ENCODE measurements around the gene TAF12.
"Not testable (repeated sequence)": the region's sequence is repeated elsewhere in the genome, so short reads cannot be mapped to it uniquely, and the experiment has no call there.

TAF12 gene

GRCh38 chr1:28581531-28582247, 61.2 kb downstream of the TAF12 start:
- peak; percentile 98 for DNase-seq (ENCODE audit: low spot score)

DNA sequence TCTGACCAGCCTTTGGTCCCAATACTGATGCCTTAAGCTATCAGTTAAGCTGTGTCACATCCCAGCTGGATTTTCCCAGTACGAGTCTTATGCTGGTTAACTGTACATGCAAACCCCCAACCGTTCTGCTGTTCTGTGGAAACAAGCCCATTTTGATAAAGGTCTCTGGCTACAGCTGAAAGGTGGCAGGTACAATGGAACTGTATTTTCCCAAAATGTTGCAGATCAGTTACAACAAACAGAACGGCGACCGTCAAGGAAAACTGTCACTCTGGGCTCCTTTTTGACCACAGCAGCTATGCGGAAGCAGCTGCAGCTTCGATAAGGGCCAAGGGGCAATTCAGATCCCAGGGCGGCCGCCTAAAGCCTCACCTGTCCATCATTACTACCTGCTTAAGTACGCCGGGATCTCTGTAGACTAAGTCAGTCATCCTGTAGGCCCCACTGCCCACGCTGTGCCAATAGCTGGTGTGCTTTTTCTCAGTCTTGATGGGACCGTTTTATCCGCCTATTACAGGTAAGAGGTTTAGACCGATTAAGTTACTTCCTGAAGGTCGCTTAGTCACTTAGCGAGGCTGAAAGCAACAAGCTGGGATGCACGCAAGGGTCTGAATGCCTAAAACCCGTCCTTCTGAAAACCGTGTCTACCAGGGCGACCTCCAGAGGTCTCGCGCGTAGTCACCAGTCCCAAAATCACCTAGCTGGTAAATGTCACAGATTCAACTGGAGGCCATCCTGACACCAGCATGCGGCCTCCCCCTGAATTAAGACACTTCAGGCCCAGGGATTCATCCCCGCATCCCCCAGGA, 61.9 kb downstream of the TAF12 start:
- no peak for DNase-seq (ENCODE audit: low spot score)

GRCh38 chr1:28579401-28579800, 63.5 kb downstream of the TAF12 start:
- DNase-seq (ENCODE audit: low spot score), result no peak

GRCh38 chr1:28578696-28579218, 64.1 kb downstream of the TAF12 start:
- DNase-seq (ENCODE audit: low spot score), result no peak

DNA sequence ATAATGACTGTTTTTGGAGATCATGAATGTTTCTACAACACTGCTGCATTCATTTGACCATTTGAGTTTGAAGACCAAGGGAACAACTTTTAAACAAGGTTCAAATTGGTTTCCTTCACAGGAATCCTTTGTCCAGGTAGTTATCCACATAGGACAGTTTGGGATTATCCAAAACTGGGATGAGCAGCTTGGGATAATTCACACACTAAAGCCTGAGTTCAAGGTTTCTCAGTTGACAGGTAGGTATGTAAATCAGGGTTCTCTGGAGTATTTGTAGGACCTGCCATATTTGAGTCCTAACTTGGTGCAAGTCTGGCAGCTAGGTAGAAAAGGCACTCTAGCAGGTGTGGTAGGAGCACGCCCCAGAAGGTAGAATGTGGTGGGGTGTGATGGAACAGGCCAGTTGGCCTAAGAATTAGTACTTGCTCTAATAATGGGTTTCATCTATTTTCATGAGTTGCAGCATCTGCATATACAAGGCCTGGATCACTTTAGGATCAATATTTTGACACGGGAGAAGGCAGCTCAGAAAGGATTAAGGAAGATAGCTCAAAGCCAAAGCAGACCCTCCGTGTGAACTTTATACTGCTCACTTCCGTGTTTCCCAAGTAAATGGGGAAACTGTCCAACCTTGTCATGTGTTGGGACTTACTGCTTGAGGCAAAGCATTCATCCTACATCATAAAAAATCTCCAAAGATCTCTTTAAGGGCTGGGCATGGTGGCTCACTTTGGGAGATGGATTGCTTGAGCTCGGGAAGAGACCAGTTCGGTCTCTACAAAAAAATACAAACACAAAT, 64.9 kb downstream of the TAF12 start:
- DNase-seq (ENCODE audit: low spot score), result no peak

DNA sequence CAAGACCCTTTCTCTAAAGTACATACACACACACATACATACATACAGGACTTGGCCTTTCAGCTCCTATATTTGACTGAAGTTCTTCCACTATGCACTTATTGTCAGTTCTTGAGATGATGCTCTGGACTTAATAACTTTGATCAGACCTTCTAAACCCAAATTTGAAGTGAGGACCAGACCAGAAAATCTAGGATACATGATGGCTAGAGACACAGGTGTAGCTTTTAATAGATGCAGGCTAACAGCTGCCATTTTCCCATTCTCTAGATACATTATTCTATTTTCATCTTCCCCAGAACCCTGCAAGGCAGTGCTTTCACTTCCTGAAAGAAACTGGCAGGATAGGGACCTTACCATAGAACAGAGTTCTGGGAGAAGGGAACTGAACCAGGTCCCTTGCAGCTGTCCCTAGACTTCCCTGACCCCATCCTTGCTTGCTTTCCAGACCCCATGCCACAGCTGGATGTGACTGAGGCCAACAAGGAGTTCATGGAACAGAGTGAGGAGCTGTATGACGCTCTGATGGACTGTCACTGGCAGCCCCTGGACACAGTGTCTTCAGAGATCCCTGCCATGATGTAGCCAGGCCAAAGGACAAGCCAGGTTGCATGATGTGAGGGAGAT, 65.7 kb downstream of the TAF12 start:
- DNase-seq (ENCODE audit: low spot score), result no peak

DNA sequence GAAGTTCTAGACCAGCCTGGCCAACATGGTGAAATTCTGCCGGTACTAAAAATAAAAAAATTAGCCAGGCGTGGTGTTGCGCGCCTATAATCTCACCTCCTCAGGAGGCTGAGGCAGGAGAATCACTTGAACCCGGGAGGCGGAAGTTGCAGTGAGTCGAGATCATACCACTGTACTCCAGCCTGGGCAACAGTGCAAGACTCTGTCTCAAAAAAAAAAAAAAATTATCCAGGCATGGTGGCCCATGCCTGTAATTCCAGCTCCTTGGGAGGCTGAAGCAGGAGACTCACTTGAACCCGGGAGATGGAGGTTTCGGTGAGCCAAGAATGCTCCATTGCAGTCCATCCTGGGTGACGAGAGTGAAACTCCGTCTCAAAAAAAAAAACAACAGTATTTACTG, 69.3 kb downstream of the TAF12 start:
- DNase-seq (ENCODE audit: low spot score), result no peak

DNA sequence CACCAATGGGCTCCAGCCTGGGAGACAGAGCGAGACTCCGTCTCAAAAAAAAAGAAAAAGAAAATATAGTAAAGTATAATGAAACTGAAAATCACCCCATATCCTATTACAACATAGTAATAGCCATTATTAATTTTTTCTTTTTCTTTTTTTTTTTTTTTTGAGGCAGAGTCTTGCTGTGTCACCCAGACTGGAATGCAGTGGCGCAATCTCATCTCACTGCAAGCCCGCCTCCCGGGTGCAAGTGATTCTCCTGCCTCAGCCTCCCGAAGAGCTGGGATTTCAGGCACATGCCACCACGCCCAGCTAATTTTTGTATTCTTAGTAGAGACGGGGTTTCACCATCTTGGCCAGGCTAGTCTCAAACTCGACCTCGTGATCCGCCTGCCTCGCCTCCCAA, 70.0 kb downstream of the TAF12 start:
- not testable (repeated sequence) for DNase-seq (ENCODE audit: low spot score)

DNA sequence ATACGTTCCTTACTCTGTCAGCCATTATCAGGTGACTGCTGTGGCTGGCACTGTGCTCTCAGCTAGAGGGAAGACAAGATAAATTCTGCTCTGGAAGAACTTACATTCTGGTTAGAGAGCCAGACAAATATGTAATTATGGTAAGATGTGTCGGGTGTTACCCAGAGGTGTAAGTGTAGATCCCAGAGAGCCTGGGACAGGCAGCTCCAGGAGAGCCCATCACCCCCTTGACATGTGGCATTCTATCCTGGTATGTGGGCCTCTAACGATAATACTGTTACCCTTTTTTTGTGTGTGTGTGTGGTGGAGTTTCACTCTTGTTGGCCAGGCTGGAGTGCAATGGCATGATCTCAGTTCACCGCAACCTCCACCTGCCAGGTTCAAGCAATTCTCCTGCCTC, 71.0 kb downstream of the TAF12 start:
- DNase-seq (ENCODE audit: low spot score), result no peak

- DNase-seq (ENCODE audit: low spot score), result no peak
These were observed 75.9 kb downstream of the TAF12 start for GRCh38 chr1:28566931-28567330.

GRCh38 chr1:28565726-28566125, 77.1 kb downstream of the TAF12 start:
- DNase-seq (ENCODE audit: low spot score), result no peak

- DNase-seq (ENCODE audit: low spot score), result no peak
These were observed 77.8 kb downstream of the TAF12 start for GRCh38 chr1:28565040-28565439.

- no peak for DNase-seq (ENCODE audit: low spot score)
These were observed 78.6 kb downstream of the TAF12 start for GRCh38 chr1:28564310-28564709.

DNA sequence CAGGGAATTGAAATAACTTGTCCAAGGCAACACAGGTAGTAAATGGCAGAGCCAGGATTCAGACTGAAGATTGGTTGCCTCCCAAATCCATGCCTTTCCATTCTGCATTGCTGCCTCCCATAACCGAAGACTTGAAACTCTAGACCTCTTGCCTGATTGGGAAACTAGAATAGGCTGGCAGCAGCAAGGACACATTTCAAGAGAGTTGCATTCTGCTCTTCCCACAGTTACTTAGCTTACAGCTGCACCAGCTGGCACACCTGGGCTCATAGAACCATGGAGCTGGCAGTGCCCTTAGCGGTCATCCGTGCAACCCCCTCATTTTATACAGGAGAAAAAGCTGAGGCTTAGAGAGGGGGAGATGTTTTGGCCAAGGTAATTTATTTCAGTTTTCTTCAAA, 82.0 kb downstream of the TAF12 start:
- no peak for DNase-seq (ENCODE audit: low spot score)

Measured in ecto neural progenitor cell (in vitro differentiated cells).